Vagina (tissue), 2 donors: ENCODE data around the gene TRIM36. TPM values are rescaled to one million over a fixed set of nuclear protein-coding genes. Genes with fewer than 3 reads are reported as not detected.

Experiments used
- DNase-seq, 2 donors: peaks; one replicate each; pipeline ENCODE4 v3.0.0-alpha.2; 2017; ENCODE audit errors: extremely low spot score in 2 of 2
- H3K27ac ChIP-seq: fragments of 200-600 bp; sonication (generic); one replicate; pipeline ENCODE4 v1.5.1; 2019
- H3K27me3 ChIP-seq: fragments of 200-600 bp; sonication (generic); one replicate; pipeline ENCODE4 v1.5.1; 2019
- H3K36me3 ChIP-seq, 2 donors: fragments of 200-600 bp; sonication (generic); one replicate each; pipeline ENCODE4 v1.5.1; 2017 to 2019
- H3K4me1 ChIP-seq: fragments of 200-600 bp; sonication (generic); one replicate; pipeline ENCODE4 v1.5.1; 2019
- H3K4me3 ChIP-seq, 2 donors: fragments of 200-600 bp; sonication (generic); 1 replicate in 1 of 2; 2 replicates in 1 of 2; pipeline ENCODE4 v1.5.1; 2016 to 2019
- H3K9me3 ChIP-seq: fragments of 200-600 bp; sonication (generic); one replicate; pipeline ENCODE4 v1.5.1; 2019
- POLR2A ChIP-seq, 2 donors: fragments of 450-650 bp; IDR thresholded peaks; one replicate each; pipeline ENCODE4 v1.6.1; 2017; ENCODE audit warnings: antibody characterized with exemption in 2 of 2, mild to moderate bottlenecking in 2 of 2, moderate library complexity in 2 of 2
- POLR2AphosphoS5 ChIP-seq, 2 donors: sonication (generic); formaldehyde crosslinking; IDR thresholded peaks; one replicate each; pipeline ENCODE4 v1.9.0; 2017; ENCODE audit warnings: antibody characterized with exemption in 2 of 2, mild to moderate bottlenecking in 2 of 2, low read depth in 1 of 2; ENCODE audit not compliant: insufficient read depth in 1 of 2
- intact Hi-C: fragments of 100-400 bp; cut with DNase I; formaldehyde crosslinking; loops from one replicate; pipeline ENCODE4 v1.15.1; 2023
- total RNA-seq: library from RNA; depleted of rRNA; stranded (reverse); fragments of >200 nt; gene quantifications from one replicate; pipeline ENCODE4 v1.2.3, GENCODE V29; 2016
- TF ChIP-seq, protein P1 (sequence below), 3 experiments: fragments of 450-650 bp in 2 of 3; fragments of 200-600 bp in 1 of 3; sonication (generic) in 1 of 3; IDR thresholded peaks; one replicate each; pipeline ENCODE4 v1.5.1; 2017 to 2019; ENCODE audit warnings: antibody characterized with exemption in 3 of 3, mild to moderate bottlenecking in 2 of 3, moderate library complexity in 2 of 3

The TRIM36 gene
- total RNA-seq, 1 donor from 2014 or later: 2.2 TPM

DNA sequence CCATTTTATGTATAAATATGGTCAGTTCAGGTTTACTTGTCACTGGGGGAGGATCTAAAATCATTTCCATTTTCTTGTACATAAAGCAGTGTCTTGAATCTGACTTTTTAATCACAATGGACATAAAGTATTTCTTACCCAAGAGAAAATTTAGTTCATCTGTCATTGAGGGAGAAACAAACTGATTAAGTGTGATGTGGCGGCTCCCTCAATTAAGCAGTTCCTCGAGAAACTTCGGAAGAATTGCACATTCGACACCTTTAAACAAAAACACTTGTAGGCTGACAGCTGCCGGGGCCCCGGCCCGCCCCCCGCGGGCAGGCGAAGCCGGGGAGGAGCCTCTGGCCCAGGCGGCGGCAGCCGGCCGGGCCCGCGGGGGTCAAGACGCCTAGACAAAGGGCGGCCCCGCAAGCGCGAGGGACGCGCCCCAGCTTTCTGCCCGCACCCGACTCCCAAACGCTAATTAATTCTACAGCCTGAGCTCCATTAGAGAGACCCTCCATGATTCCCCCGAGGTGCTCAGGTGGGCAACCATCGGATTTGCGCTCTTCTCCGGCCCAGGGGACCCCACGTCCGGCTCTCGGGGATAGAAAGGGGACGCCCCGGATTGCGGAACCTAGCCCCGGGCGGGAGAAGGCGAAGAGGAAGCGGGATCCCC is 750 bp downstream of the TRIM36 start:
- Histone ChIP-seq H3K27me3 (no peaks in the 10 kb centered on the region), H3K9me3 (no peaks in the 10 kb centered on the region), H3K4me3 (peak overlapping the region; percentile 73 to 75), H3K36me3 (no peaks in the 10 kb centered on the region), H3K27ac (peak overlapping the region; percentile 53), H3K4me1 (peaks cover 20% of the 10 kb centered on the region)
- no peak for TF ChIP-seq POLR2AphosphoS5 (IDR thresholded peaks at IDR 0.05; ENCODE audit: insufficient read depth in 1 of 2, low read depth in 1 of 2)
- TF ChIP-seq, protein P1, sequence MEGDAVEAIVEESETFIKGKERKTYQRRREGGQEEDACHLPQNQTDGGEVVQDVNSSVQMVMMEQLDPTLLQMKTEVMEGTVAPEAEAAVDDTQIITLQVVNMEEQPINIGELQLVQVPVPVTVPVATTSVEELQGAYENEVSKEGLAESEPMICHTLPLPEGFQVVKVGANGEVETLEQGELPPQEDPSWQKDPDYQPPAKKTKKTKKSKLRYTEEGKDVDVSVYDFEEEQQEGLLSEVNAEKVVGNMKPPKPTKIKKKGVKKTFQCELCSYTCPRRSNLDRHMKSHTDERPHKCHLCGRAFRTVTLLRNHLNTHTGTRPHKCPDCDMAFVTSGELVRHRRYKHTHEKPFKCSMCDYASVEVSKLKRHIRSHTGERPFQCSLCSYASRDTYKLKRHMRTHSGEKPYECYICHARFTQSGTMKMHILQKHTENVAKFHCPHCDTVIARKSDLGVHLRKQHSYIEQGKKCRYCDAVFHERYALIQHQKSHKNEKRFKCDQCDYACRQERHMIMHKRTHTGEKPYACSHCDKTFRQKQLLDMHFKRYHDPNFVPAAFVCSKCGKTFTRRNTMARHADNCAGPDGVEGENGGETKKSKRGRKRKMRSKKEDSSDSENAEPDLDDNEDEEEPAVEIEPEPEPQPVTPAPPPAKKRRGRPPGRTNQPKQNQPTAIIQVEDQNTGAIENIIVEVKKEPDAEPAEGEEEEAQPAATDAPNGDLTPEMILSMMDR (IDR thresholded peaks at IDR 0.05): no peak
- TF ChIP-seq POLR2A (IDR thresholded peaks at IDR 0.05): no peak
- no peak for DNase-seq
- intact Hi-C loops: no loop called here

DNA sequence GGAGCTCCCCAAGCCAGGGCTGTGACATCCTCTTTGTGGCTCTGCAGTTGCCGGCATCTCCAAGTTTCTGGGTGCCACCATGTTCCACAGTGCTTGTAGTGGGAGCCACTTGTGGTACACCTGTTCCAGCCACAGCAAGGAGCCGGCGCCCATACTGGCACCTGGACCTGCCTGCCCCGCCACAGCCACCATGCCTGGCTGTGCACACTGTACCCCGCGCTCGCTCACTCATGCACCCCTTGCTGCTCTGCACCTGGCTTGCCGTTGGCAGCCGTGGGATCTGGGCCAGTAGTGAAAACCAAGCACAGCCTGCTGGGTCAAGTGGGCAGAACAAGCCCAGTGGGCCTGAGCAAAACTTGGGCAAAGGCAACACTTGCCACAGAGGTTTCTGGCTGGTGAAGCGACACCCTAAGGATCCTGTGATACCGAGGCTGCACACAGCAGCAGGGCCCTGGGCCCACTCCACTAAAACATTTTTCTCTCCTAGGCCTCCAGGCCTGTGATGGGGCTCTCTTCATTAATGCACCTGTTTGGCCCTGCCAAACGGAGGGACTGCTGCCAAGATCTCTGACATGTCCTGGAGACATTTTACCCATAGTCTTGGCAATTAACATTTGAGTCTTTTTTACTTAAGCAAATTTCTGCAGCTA is 2.8 kb downstream of the TRIM36 start:
- no peak overlapping the region for H3K4me3 ChIP-seq
- no peaks in the 10 kb centered on the region for H3K27me3 ChIP-seq
- DNase-seq: no peak
- peaks cover 20% of the 10 kb centered on the region for H3K4me1 ChIP-seq
- no peak overlapping the region for H3K27ac ChIP-seq
- H3K36me3 ChIP-seq: no peaks in the 10 kb centered on the region
- intact Hi-C loops: no loop called here
- TF ChIP-seq, protein P1 (IDR thresholded peaks at IDR 0.05): no peak
- TF ChIP-seq POLR2AphosphoS5 (IDR thresholded peaks at IDR 0.05; ENCODE audit: insufficient read depth in 1 of 2, low read depth in 1 of 2) (no peak), POLR2A (IDR thresholded peaks at IDR 0.05) (no peak)
- no peaks in the 10 kb centered on the region for H3K9me3 ChIP-seq

DNA sequence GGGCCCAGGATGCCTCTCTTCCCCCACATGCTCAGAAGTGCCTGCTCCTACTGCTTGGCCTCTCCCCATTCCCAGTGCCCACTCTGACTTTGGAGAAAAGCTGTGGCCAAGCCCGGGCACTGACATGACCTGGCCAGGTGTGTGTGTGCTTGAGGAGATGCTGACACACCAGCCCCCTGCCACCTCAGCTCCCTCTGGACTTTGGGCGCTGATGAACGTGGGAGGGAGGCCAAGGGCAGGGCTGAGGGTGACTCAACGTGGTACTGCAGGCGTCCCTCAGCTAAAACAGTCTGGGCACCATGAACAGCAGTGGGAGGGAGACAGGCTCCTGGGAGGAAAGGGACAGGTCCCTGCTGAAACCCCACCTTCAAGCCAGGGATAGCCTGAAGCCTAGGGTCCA is 3.9 kb downstream of the TRIM36 start:
- H3K27me3 ChIP-seq: no peaks in the 10 kb centered on the region
- intact Hi-C loops: no loop called here

DNA sequence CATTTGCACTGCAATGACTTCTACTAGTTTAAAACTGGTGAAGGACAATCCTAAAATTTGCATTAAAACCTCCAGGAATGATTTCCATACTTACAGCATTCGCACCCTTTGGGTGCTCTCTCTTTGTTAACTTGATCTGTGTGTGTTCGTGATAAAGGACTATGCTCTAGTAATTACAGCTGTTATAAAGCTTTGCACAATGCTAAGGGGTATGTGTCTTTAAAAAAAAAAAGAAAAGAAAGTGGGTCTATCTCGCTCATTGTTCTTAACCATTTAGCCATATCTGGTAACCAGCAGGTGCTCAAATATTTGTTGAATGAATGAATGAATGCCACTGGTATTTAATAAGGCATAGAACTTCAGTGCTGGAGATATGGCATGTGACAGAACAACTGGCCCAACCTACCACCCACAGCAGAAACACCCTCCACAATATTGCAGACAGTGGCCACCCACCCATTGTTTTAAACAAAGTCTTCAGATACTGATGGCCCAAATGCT is 8.7 kb downstream of the TRIM36 start:
- TF ChIP-seq, protein P1 (IDR thresholded peaks at IDR 0.05): no peak
- no peak for TF ChIP-seq POLR2A (IDR thresholded peaks at IDR 0.05)
- no peak for TF ChIP-seq POLR2AphosphoS5 (IDR thresholded peaks at IDR 0.05; ENCODE audit: insufficient read depth in 1 of 2, low read depth in 1 of 2)
- Histone ChIP-seq H3K4me3 (no peak overlapping the region), H3K36me3 (no peaks in the 10 kb centered on the region), H3K27me3 (no peaks in the 10 kb centered on the region), H3K9me3 (no peaks in the 10 kb centered on the region), H3K27ac (no peak overlapping the region), H3K4me1 (no peaks in the 10 kb centered on the region)
- intact Hi-C loops: no loop called here
- no peak for DNase-seq

More for the DNA sequence above, 3.9 kb downstream of the TRIM36 start:
- no peaks in the 10 kb centered on the region for H3K36me3 ChIP-seq
- no peak for DNase-seq
- no peak for TF ChIP-seq POLR2AphosphoS5 (IDR thresholded peaks at IDR 0.05; ENCODE audit: insufficient read depth in 1 of 2, low read depth in 1 of 2)
- TF ChIP-seq POLR2A (IDR thresholded peaks at IDR 0.05): no peak
- TF ChIP-seq, protein P1 (IDR thresholded peaks at IDR 0.05): no peak
- H3K4me3 ChIP-seq: no peak overlapping the region
- H3K9me3 ChIP-seq: no peaks in the 10 kb centered on the region
- H3K4me1 ChIP-seq: peaks cover 17% of the 10 kb centered on the region
- no peak overlapping the region for H3K27ac ChIP-seq
